Measurements from ENCODE around the gene MVP.
"Not testable (repeated sequence)": the region's sequence is repeated elsewhere in the genome, so short reads cannot be mapped to it uniquely, and the experiment has no call there.

The MVP gene

GRCh38 chr16:29844575-29845331 is 24.5 kb downstream of the MVP start:
- ATAC-seq = no peak

GRCh38 chr16:29845656-29846055 is 25.4 kb downstream of the MVP start:
- ATAC-seq = no peak

GRCh38 chr16:29848420-29849297 is 28.4 kb downstream of the MVP start:
- ATAC-seq = peak; percentile 93

GRCh38 chr16:29849505-29849904 is 29.2 kb downstream of the MVP start:
- ATAC-seq = no peak

GRCh38 chr16:29850998-29851397 is 30.7 kb downstream of the MVP start:
- ATAC-seq = no peak

GRCh38 chr16:29852654-29853053 is 32.4 kb downstream of the MVP start:
- no peak for ATAC-seq

GRCh38 chr16:29854520-29855100 is 34.3 kb downstream of the MVP start:
- peak in 1 of 2 donors; percentile 7 for ATAC-seq

GRCh38 chr16:29857133-29857760 is 37.0 kb downstream of the MVP start:
- no peak for ATAC-seq

- ATAC-seq = no peak
Observed at GRCh38 chr16:29858149-29858849, 38.0 kb downstream of the MVP start.

- ATAC-seq = no peak
Observed at GRCh38 chr16:29858974-29859373, 38.7 kb downstream of the MVP start.

GRCh38 chr16:29860218-29860617 is 40.0 kb downstream of the MVP start:
- no peak for ATAC-seq

- ATAC-seq = no peak
Observed at GRCh38 chr16:29862383-29862883, 42.2 kb downstream of the MVP start.

GRCh38 chr16:29862884-29863668 is 42.8 kb downstream of the MVP start, which contains the start of gene CDIPT:
CDIPT (minus strand) TSS chr16:29863226; CDS start chr16:29862857, 369 bp downstream.
- peak; percentile 100 for ATAC-seq

GRCh38 chr16:29863669-29863984 is 43.4 kb downstream of the MVP start:
- no peak for ATAC-seq

GRCh38 chr16:29864205-29864604 is 43.9 kb downstream of the MVP start:
- ATAC-seq = no peak

GRCh38 chr16:29868396-29869009 is 48.2 kb downstream of the MVP start:
- ATAC-seq = no peak

- not testable (repeated sequence) for ATAC-seq
Observed at GRCh38 chr16:29869067-29869466, 48.8 kb downstream of the MVP start.

GRCh38 chr16:29871822-29872546 is 51.7 kb downstream of the MVP start:
- no peak for ATAC-seq

GRCh38 chr16:29873319-29873718 is 53.1 kb downstream of the MVP start:
- ATAC-seq = no peak

- ATAC-seq = no peak
Observed at GRCh38 chr16:29875206-29875605, 54.9 kb downstream of the MVP start.

All from activated CD4-positive, CD25-positive, alpha-beta regulatory T cell treated with anti-CD3 and anti-CD28 coated beads, Interleukin-2, amount 50 U/mL, for 24 hours (primary cell).